Fibroblast of skin of right biceps (primary cell): ENCODE results near the gene CLDN12.
A peak's percentile ranks its signal among the peaks of the same experiment; 100 is the strongest.

Source experiments
- DNase-seq: peaks from one replicate; pipeline ENCODE4 v3.0.0-alpha.2; 2013

CLDN12 gene

GRCh38 chr7:90403174-90404113, at the start of gene CLDN12:
Gene CLDN12, plus strand, starts transcription at chr7:90403461. Its CDS starts 9,216 bp downstream, at chr7:90412677.
- DNase-seq: peak; percentile 97

- DNase-seq: peak; percentile 89
These were observed 19.8 kb upstream of the CLDN12 start for GRCh38 chr7:90383422-90383821.

- DNase-seq: peak; percentile 80
These were observed 19.4 kb upstream of the CLDN12 start for GRCh38 chr7:90383861-90384260.

- DNase-seq: peak; percentile 62
These were observed 18.8 kb upstream of the CLDN12 start for GRCh38 chr7:90384433-90384832.

DNA sequence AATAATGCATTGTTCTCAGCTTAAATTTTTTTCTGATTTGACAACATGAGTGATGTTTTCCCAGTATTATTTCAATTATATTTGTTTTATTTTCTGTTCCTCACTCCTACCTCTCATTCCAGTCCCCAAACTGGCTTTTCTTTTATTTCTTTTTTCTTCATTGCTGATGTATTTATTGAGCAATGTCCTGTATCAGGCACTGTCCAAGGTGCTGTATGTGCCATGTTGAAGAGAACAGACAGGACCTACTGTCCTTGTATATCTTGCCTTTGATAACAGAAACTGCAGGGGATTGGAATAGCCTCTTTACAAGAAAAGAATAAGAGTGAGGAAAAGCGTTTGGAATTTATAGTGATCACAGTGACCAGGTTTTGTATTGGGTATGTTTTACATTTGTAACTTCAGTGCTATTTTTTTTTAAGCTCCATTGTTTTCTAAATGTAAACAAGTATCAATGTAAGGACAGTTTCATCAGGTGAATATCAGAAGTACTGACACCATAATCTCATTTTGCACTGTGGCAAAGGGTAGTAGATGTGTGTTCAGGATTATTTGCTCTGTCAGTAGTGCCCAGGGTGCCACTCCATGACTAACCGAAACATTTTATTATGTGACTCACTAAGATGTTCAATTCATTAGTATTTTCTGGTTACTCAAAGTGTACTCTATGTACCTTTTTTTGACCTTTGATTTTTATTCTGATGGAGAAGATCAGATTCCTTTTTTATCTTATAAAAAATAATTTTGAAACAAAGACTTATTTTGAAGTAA, 15.6 kb upstream of the CLDN12 start:
- DNase-seq: peak; percentile 33

GRCh38 chr7:90390926-90391325, 12.3 kb upstream of the CLDN12 start:
- no peak for DNase-seq

DNA sequence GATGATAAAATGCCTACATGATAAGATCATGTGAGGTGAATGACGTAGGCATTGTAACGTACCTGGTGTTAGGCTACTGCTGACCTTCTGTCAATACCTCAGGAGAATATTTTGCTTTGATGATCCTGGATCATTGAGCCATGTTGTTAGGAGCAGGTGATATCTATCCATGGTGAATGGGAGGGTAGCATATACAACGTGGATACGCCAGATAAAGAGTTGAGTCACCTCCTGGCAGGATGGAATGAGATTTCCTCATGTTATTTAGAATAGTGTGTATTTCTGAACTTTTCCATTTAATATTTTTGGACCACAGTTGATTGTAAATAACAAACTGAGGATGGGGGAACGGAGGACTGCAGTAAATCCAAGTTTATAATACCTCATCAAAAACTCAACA, 11.8 kb upstream of the CLDN12 start:
- no peak for DNase-seq

DNA sequence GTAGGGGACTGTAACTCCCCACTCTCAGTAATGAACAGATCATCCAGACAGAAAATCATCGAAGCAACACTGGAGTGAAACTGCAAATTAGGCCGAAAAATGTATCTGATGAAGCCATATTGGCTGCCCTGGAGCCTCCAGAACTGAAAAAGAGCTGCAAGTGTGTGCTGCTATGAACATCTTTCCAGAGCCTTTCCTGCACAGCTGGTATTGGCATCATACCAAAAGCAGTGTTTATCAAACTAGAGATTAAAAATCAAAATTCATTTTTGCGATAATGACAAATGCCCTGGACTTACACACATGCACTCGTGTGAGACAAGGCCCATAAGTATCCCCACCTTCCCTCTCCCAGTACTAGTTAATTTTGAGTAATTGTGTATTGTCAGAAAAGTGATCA, 6.8 kb upstream of the CLDN12 start:
- no peak for DNase-seq

DNA sequence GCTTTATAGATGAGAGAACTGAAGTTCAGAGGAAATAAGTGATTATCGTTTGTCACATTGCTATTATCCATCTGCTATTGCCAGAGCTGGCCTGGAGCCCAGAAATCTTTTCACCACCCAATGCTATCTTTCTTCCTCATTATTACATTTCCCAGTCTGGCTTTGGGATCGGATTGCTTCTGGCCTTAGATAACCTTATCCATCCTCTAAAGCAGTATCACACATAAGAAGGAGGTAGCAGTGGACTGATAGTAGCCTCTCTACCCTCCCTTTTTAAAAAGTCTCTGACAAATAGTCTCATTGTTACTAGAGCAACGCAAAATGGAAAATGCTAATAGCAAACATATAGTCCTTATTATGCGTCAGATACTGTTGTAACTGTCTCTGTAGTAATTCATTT, 1.3 kb upstream of the CLDN12 start:
- DNase-seq: peak; percentile 75

GRCh38 chr7:90402785-90403173, 482 bp upstream of the CLDN12 start:
- no peak for DNase-seq

GRCh38 chr7:90404777-90405176, 1.5 kb downstream of the CLDN12 start:
- peak; percentile 18 for DNase-seq

GRCh38 chr7:90407484-90407821, 4.2 kb downstream of the CLDN12 start:
- DNase-seq: no peak

- no peak for DNase-seq
These were observed 4.9 kb downstream of the CLDN12 start for GRCh38 chr7:90408142-90408541.

DNA sequence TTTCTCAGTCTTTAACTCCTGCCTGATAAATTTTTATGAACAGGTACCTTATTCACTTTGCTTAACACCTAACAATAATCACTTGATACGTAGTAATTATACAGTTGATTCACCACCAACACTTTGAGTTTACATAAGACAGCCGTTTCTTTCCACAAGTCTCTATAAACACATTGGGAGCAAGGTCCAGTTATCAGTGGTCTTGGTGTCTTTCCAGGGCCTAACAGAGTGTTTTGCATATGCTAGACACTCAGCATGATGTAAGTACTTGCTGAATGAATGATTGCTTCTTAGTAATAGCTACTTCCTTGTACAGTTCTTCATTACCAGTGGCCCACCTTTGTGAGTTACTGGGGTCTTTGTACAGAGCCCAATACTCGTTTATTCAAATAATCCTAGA, 6.4 kb downstream of the CLDN12 start:
- DNase-seq: no peak

DNA sequence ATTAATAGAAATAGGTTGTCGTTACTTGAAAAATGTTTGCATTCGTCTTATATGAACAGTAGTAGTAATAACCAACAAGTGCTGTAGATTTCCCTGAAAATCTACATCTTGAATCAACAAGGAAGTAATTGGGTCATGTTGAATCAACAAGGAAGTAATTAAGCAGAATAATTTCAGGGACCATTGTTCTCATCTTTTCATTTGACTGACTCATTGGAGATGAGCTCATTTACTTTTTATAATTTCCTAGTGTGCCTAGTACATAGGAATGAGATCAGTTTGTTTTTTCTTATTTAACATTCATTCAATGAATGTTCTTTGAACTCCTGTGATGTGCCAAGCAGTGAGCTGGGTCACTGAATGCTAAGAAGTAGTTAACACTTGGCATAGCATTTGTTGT, 8.2 kb downstream of the CLDN12 start:
- DNase-seq: peak; percentile 26

- DNase-seq: peak; percentile 12
These were observed 9.4 kb downstream of the CLDN12 start for GRCh38 chr7:90412458-90413184.

GRCh38 chr7:90413185-90413528, 9.9 kb downstream of the CLDN12 start:
- DNase-seq: no peak

GRCh38 chr7:90421651-90422050, 18.4 kb downstream of the CLDN12 start:
- DNase-seq: no peak

DNA sequence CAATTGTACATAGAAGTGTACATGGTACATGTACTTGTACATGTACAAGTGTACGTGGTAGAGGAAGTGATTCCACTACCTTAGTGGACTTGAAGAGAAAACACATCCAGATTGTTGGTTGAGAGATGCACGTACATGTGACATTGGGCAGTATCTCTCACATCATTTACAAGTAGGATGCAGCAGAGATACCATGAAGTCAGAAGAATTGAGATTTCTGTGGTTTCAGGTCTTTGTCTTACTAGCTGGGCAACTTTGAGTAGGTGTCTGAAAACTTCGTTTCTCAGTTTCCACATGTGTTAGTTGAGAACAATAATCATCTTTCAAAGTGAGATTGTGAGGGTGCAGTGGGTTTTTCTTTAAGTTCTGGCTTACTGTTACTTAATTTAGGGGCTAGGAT, 21.5 kb downstream of the CLDN12 start:
- no peak for DNase-seq

- peak; percentile 22 for DNase-seq
These were observed 22.1 kb downstream of the CLDN12 start for GRCh38 chr7:90425376-90425775.

DNA sequence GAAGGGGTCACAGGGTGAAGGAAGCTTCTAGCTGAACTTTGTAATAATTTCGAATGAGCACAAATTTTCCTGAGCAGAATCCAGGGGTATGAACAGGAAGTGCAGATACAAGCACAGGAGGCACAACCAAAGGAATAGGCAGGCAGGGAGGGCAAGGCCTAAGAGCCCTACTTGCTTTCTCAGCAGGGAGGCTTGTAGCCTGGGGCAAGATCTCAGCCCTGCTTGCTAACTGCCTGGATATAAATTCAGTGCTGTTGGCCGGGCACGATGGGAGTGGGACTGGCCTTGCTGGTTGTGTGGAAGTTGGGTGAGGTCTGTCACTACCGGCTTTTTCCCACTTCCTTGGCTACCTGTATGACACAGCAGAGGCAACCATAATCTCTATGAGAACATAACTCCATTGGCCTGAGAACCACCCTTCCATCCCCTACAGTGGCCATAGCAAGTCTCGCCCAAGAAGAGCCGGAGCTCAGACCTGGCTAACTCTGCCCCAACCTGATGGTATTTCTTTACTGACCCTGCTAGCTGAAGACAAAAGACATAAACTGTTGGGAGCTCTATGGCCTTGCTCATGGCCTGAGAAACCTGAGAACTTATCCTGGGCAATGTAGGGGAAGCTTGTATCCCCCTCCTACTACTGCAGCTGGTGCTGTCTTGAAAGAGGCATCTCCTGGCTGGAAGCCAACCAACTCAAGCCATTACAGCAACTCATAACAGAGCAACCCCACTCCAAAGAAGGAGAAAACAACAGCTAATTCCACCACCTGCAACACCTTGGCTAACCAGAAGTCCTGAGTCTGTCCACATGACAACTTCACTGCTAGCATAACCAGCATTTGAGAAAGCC, 27.6 kb downstream of the CLDN12 start:
- DNase-seq: no peak

DNA sequence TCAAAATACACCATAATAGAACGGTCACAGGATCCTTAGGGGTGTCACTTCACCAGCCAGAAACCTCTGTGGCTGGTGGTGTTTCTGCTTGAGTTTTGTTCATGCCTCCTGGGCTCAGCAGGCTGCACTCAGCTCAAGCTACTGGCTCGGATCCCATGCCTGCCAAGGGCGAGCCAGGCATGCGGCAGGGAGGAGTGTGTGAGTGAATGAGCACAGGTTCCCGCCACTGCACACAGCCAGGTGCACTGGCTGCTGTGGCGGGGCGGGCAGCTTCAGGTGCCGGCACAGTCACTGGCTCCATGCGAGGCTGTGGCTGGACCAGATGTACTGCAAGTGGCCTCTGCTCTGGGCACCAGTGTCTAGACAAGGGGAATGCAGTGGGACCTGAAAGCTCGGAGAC, 29.5 kb downstream of the CLDN12 start:
- DNase-seq: no peak

GRCh38 chr7:90433221-90433620, 30.0 kb downstream of the CLDN12 start:
- DNase-seq: no peak
